Measurements from ENCODE around the gene C5orf63.
"Not testable (repeated sequence)": the region's sequence is repeated elsewhere in the genome, so short reads cannot be mapped to it uniquely, and the experiment has no call there.

Gene C5orf63

DNA sequence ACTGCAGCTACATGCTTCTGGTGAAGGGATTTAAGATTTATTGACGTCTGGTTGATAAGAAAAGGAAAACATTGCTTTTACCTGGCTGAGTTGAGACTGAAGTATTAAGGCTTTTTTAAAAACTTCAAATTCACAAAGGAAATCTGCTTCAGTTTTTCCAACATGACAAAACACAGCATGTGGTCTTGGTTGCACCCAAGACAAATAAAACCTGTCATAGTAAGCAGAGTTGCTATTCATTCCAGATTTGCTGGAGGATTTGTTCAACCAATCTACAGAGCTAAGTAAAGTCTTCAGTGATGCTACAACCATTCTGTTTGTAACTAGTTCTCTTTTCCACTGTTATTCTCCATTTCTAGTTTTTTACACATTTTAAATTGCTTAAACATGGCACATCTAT lies 11.3 kb downstream of the C5orf63 start:
- H3K4me3 ChIP-seq (ENCODE audit: low read depth, low read length): no peak overlapping the region
- DNase-seq (ENCODE audit: low read depth): no peak
- TF ChIP-seq, protein P1, sequence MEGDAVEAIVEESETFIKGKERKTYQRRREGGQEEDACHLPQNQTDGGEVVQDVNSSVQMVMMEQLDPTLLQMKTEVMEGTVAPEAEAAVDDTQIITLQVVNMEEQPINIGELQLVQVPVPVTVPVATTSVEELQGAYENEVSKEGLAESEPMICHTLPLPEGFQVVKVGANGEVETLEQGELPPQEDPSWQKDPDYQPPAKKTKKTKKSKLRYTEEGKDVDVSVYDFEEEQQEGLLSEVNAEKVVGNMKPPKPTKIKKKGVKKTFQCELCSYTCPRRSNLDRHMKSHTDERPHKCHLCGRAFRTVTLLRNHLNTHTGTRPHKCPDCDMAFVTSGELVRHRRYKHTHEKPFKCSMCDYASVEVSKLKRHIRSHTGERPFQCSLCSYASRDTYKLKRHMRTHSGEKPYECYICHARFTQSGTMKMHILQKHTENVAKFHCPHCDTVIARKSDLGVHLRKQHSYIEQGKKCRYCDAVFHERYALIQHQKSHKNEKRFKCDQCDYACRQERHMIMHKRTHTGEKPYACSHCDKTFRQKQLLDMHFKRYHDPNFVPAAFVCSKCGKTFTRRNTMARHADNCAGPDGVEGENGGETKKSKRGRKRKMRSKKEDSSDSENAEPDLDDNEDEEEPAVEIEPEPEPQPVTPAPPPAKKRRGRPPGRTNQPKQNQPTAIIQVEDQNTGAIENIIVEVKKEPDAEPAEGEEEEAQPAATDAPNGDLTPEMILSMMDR (IDR thresholded peaks at IDR 0.05; ENCODE audit: low read depth, low read length, missing control alignments): no peak

DNA sequence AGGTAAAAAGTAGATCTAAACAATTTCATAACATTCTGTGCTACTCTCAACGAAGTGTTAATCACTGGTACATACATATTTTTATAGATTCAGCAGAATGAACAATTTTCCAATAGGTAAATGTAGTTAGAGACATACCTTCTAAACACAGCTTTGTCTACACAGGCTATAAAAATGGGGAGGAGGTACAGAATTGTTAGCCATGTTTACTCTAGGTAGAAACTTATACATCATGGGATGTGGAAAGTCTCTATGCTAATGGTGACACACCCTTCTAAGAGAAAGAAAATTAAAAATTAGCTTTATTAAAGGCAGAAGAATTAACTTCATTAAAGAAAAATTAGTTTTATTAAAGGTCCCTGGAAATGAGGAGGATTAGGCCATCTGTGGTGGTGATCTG lies 11.8 kb downstream of the C5orf63 start:
- H3K4me3 ChIP-seq (ENCODE audit: low read depth, low read length): no peak overlapping the region
- TF ChIP-seq, protein P1 (IDR thresholded peaks at IDR 0.05; ENCODE audit: low read depth, low read length, missing control alignments): no peak
- no peak for DNase-seq (ENCODE audit: low read depth)

DNA sequence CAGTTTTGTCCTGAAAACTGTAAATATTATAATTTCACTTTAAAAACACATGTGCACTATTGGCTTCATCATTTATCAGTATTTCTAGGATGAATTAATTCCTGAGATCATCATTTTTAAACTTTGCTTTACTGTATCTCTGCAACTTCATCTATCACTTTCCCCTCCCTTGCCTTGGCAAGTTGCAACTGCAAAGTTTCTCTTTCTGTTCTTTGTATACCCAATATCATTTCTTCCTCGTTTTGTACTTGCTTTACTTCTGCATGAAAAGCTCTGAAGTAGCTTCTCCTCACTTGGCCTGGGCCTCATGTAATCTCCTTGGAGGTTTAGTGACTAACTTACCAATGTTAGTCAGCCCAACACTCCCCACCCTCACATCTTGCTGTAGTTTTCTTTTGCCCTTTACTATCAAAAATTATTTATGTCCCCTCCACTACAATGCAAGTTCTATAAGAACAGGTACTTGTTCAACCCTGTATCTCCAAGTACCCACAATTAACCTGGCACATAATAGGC lies 12.8 kb downstream of the C5orf63 start:
- TF ChIP-seq, protein P1 (IDR thresholded peaks at IDR 0.05; ENCODE audit: low read depth, low read length, missing control alignments): no peak
- DNase-seq (ENCODE audit: low read depth): no peak
- H3K4me3 ChIP-seq (ENCODE audit: low read depth, low read length): no peak overlapping the region

DNA sequence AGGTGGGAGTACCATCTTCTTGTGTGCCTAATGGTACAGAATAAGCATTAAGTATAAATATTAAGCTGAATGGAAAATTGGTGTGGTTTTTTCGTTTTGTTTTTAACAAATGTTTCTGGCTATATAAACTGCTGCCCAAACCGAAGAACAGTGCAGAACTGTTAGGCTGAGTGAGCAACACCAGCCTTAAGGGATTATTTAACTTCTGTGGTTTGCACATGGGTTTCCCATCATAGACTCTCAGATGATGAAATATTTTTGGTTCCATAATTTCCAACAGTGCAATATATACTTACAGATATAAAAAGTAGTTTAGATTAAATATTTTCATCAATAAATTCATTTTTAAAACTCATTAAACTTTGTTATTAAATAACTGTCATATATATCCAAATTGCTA lies 16.4 kb downstream of the C5orf63 start:
- DNase-seq (ENCODE audit: low read depth): no peak
- no peak overlapping the region for H3K4me3 ChIP-seq (ENCODE audit: low read depth, low read length)
- TF ChIP-seq, protein P1 (IDR thresholded peaks at IDR 0.05; ENCODE audit: low read depth, low read length, missing control alignments): no peak

DNA sequence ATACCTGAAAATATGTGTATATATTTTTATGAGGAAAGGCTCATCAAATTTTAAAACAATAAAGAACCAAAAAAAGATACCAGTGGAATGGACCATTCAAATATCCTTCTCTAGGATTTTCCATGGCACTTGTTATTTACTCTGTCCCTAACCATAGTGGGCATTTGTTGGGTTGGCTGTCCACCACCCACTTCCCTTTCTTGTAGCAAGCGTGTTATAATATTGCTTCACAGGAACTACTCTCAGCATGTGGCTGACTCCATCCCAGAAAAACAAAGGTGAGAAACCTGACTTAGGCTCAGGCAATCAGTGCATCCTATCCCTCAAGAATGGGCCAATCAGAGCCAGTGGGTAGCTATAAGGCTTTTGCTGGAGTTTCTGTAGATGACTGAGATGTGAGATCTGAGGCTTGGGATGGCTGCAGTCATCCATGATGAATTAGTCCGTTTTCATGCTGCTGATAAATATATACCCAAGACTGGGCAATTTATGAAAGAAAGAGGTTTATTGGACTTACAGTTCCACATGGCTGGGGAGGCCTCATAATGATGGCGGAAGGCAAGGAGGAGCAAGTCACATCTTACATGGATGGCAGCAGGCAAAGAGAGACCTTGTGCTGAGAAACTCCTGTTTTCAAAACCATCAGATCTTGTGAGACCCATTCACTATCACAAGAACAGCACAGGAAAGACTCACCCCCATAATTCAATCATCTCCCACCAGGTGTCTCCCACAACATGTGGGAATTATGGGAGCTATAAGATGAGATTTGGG lies 17.2 kb downstream of the C5orf63 start:
- DNase-seq (ENCODE audit: low read depth): no peak
- TF ChIP-seq, protein P1 (IDR thresholded peaks at IDR 0.05; ENCODE audit: low read depth, low read length, missing control alignments): no peak
- no peak overlapping the region for H3K4me3 ChIP-seq (ENCODE audit: low read depth, low read length)

DNA sequence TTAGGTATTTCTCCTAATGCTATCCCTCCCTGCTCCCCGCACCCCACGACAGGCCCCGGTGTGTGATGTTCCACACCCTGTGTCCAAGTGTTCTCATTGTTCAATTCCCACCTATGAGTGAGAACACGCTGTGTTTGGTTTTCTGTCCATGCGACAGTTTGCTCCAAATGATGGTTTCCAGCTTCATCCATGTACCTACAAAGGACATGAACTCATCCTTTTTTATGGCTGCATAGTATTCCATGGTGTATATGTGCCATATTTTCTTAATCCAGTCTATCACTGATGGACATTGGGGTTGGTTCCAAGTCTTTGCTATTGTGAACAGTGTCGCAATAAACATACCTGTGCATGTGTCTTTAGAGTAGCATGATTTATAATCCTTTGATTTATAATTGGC lies 19.8 kb downstream of the C5orf63 start:
- DNase-seq (ENCODE audit: low read depth); H3K4me3 ChIP-seq (ENCODE audit: low read depth, low read length): not testable (repeated sequence)

DNA sequence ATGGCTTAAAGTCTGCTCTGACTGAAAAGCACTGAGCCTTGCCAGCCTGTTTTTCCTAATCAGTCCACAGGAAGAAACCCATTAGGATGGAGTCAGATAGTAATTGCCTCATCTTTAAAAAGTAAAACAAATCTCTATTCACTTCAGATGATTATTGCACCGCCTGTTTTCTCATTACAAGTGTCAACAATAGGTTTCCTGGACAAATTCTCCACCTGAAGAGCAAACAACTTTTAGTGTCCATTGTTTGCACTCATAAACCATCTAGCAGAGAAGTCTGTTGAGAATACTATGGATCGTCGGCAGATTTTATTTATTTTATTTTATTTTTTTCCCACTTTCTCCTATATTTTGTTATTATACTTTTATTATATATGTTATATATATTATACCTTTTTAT lies 20.3 kb downstream of the C5orf63 start:
- H3K4me3 ChIP-seq (ENCODE audit: low read depth, low read length): no peak overlapping the region
- DNase-seq (ENCODE audit: low read depth): no peak
- TF ChIP-seq, protein P1 (IDR thresholded peaks at IDR 0.05; ENCODE audit: low read depth, low read length, missing control alignments): no peak
